Stimulated activated CD4-positive, alpha-beta T cell treated with anti-CD3 and anti-CD28 coated beads, Interleukin-2, amount 100 ng/mL, for 4 hours (primary cell): ENCODE results near the gene AKT3.
"Not testable (repeated sequence)": the region's sequence is repeated elsewhere in the genome, so short reads cannot be mapped to it uniquely, and the experiment has no call there.

Source experiments
- DNase-seq: peaks from one replicate; pipeline ENCODE4 v3.0.0-alpha.2; 2020; ENCODE audit warnings: low read depth

AKT3 gene

DNA sequence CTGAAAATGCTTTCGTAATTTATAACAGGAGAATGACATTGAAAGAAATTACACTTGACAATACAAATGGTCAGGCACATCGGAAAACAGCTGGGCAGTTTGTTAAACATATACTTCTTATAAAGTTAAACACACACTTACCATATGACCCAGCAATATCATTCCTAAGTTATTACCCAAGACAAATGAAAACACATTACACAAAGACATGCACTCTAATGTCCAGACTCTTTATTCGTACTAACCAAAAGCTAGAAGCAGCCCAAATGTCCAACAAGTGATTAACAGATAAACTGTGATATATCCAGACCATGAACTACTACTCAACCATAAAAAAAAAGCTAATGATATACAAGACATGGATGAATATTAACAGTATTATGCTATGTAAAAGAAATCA is 8.5 kb downstream of the AKT3 start:
- no peak for DNase-seq

GRCh38 chr1:243837907-243838535 is 12.0 kb downstream of the AKT3 start:
- no peak for DNase-seq

GRCh38 chr1:243834130-243834529 is 15.9 kb downstream of the AKT3 start:
- no peak for DNase-seq

DNA sequence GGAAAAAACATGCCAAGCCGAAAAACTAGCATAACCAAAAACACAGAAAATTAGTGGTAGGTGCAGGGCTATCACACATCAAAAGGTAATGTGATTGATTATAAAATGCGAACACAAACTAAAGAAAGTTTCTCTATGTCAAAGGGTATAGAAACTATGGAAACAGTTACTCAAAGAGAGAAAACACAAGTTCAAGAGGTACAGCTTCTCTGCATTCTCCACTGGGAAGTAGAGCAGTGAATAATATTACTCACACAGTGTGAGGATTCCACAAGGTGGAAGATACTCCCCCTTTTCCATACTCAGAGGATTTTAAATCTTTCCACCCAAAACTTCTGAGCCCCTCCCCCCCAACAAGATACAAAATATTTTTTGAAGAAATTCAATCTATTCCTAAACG is 18.6 kb downstream of the AKT3 start:
- DNase-seq, result no peak

GRCh38 chr1:243827206-243827605 is 22.8 kb downstream of the AKT3 start:
- DNase-seq, result no peak

- DNase-seq, result not testable (repeated sequence)
Measured at GRCh38 chr1:243824907-243825306, 25.1 kb downstream of the AKT3 start.

- no peak for DNase-seq
Measured at GRCh38 chr1:243821177-243821680, 28.8 kb downstream of the AKT3 start.

DNA sequence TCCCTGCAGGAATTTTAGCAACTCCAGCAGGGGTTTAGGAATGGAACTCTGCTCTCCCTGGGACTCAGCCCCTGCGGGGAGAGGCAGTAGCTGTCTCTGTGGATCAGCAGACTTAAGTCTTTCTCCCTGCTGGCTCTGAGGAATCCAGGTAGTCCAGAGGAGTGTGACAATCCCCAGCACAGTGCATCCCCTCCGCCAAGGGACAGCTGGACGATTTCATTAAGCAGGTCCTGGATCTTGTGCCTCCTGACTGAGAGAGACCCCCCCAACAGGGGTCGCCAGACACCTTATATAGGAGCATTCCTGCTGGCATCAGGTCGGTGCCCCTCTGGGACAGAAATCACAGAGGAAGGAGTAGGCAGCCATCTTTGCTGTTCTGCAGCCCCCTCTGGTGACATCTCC is 30.6 kb downstream of the AKT3 start:
- no peak for DNase-seq

DNA sequence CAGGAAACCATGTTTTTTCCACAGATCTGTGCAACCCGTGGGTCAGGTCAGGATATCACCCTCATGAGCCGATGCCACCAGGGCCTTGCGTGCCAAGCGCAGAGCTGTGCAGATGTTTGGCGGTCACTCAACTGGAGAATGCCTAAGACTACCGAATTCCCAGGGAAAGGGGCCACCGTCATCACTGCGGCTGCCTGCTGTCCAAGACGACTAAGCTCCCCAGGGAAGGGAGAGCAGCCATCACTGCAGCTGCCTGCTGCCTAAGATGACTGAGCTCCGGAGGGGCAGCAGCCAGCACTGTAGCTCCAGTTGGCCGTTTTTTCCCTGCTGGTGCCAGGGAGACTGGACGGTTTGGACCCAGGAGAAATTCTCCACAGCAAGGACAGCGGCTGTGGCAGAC is 31.1 kb downstream of the AKT3 start:
- DNase-seq, result no peak

DNA sequence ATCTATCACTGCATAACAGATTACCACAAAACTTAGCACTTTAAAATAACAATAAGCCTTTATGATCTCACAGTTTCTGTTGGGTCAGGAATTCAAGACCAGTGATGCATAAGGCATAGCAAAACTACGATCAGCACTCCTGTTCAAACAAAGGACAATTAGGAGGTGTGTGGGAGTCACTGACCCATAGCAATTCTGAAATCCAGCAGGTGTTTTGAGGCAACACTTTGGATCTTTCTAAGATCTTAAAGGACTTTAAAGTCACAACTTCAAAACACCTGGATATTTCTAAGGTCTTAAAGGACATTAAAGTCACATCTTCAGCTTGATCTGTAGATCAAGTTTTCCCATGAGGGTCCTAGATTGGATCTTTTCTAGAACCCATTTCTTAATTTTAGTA is 35.3 kb downstream of the AKT3 start:
- no peak for DNase-seq

GRCh38 chr1:243807346-243807745 is 42.7 kb downstream of the AKT3 start:
- not testable (repeated sequence) for DNase-seq

DNA sequence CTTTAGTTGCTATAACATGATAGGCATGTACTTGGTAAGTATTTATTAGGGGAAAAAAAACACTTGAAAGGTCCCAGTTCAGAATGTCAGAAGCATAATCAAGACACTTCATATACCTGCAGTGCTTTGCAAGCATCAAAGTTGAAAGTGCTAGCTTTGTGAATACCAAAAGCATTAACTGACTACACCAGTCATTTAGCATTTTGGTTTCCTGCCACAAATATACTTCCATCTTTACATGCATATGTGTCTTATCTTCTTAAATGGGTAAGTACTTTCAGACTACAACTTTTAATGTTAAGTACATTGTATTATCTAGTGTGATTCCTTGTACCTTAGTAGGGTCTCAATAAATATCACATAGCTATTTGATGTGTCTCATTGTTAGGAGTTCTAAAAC is 43.7 kb downstream of the AKT3 start:
- DNase-seq, result no peak

DNA sequence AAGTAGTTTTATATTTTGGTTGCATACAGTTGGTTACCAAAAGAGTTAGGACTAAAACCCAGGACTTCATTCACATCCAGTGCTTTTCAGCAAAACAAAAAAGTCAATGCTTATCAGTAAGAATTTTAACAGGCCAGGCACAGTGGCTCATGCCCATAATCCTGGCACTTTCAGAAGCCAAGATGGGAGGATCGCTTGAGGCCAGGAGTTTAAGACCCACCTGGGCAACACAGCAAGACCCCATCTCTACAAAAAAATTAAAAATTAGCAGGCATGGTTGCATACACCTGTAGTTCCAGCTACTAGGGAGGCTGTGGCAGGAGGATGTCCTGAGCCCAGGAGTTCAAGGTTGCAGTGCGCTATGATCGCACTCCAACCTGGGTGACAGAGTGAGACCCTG is 47.3 kb downstream of the AKT3 start:
- DNase-seq, result no peak

DNA sequence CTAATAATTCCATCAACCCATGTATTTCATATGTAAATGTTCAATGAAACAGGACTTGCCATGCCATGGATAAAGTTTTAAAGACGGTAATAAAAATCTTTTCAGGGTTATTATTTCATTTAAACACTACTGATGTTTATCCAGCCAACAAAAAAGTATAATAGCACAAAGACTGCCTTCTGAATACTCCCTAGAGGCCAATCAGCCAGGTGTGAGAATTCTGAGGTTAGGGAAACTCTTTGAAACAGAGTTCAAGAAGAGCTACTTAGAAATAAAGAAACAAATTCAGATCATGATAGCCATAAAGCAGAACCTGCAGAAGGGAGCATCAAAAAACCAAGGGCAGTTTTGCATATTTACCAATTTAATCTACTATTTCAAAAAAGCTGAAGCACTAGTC is 48.7 kb downstream of the AKT3 start:
- no peak for DNase-seq

- DNase-seq, result no peak
Measured at GRCh38 chr1:243799908-243800307, 50.1 kb downstream of the AKT3 start.

GRCh38 chr1:243798726-243799125 is 51.3 kb downstream of the AKT3 start:
- no peak for DNase-seq

GRCh38 chr1:243796016-243796415 is 54.0 kb downstream of the AKT3 start:
- no peak for DNase-seq

- DNase-seq, result no peak
Measured at GRCh38 chr1:243793298-243793697, 56.7 kb downstream of the AKT3 start.

GRCh38 chr1:243792891-243793290 is 57.2 kb downstream of the AKT3 start:
- DNase-seq, result no peak

- DNase-seq, result no peak
Measured at GRCh38 chr1:243792401-243792800, 57.6 kb downstream of the AKT3 start.

DNA sequence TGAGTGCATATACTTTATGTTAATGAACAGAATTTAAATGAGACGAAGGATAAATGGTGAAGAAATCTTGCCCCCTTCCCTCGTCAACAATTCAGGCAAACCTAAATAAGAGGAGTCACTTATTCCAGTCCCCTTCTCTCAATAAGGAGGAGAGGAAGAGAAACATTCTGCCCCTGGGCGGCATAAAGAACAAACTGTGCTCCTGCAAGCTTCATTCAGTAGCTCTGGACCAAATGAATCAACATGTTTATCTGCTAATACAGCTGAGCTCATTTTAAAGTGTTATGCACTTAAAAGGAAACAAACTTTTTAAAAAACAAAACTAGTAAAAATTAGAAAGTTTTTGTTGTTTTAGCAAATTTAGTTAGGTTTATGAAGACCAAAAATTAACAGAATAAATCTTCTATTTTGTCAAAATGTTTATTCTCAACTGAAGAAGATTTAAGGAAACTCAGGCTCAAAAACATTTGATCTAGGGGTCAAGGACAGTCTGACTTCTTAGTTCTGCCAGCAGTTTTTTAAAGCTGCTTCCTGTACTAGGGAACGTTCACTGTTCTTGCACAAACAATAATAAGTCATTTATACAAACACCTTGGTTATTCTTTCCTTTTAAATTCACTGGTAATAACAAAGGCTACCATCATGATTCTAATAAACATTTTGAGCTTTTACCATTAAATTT is 58.3 kb downstream of the AKT3 start:
- no peak for DNase-seq

GRCh38 chr1:243790404-243790803 is 59.6 kb downstream of the AKT3 start:
- no peak for DNase-seq

GRCh38 chr1:243786531-243786930 is 63.5 kb downstream of the AKT3 start:
- DNase-seq, result no peak

DNA sequence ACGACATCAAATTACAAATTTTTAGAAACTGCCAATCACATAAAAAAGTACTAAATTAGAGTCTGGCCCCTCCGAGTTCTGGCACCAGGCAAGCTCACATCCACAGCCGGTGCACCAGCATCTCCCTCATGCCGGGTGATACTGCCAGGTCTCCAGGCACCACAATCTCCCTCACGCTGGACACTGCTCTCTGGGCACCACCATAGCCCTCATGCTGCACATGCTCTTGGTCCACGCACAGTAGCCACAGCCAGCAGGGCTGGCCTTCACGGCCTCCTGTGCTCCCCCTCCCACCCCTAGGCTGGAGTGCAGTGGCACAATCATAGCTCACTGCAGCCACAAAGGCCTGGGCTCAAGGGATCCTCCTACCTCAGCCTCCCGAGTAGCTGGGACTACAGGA is 65.5 kb downstream of the AKT3 start:
- no peak for DNase-seq
